ENCODE measurements around the gene TMC7.

- TF ChIP-seq CTCF (IDR thresholded peaks at IDR 0.05; ENCODE audit: insufficient read depth, low read length), result no peak
- TF ChIP-seq POLR2AphosphoS5 (IDR thresholded peaks at IDR 0.05; ENCODE audit: low read depth), result no peak
- no peak for TF ChIP-seq SPI1 (IDR thresholded peaks at IDR 0.05; ENCODE audit: borderline replicate concordance, low read depth)
- TF ChIP-seq GABPA (IDR thresholded peaks at IDR 0.05; ENCODE audit: low read depth), result no peak
These were observed 127.0 kb downstream of the TMC7 start for GRCh38 chr16:19110537-19111360.
